GM12875 (cell line): Measurements from ENCODE around the gene POLD2.
"Not testable (repeated sequence)": the region's sequence is repeated elsewhere in the genome, so short reads cannot be mapped to it uniquely, and the experiment has no call there.

Experiments used
- H3K4me3 ChIP-seq: one replicate; pipeline ENCODE4 v1.5.1; 2011; ENCODE audit warnings: low read depth, low read length, control low read depth
- CTCF ChIP-seq: IDR thresholded peaks from 2 replicates; pipeline ENCODE4 v1.5.1; 2011; ENCODE audit warnings: low read depth, mild to moderate bottlenecking, control low read depth, inconsistent platforms, low read length, moderate library complexity, borderline replicate concordance; ENCODE audit not compliant: insufficient read depth

Gene POLD2

GRCh38 chr7:44123190-44124003 lies at the start of gene POLD2:
Gene POLD2, minus strand, starts transcription at chr7:44123548. Its CDS starts 1,495 bp downstream, at chr7:44122053.
- TF ChIP-seq CTCF, result no peak
- H3K4me3 ChIP-seq, result peak within 1 kb of the TSS; percentile 97

- TF ChIP-seq CTCF, result no peak
- H3K4me3 ChIP-seq, result no peak overlapping the region
Observed at GRCh38 chr7:44172803-44173424, 49.6 kb upstream of the POLD2 start.

- no peak for TF ChIP-seq CTCF
Observed at GRCh38 chr7:44172352-44172751, 49.0 kb upstream of the POLD2 start.

GRCh38 chr7:44171901-44172300 lies 48.6 kb upstream of the POLD2 start:
- not testable (repeated sequence) for H3K4me3 ChIP-seq

More at GRCh38 chr7:44172352-44172751, 49.0 kb upstream of the POLD2 start:
- H3K4me3 ChIP-seq, result no peak overlapping the region

- no peak for TF ChIP-seq CTCF
- no peak overlapping the region for H3K4me3 ChIP-seq
Observed at GRCh38 chr7:44167920-44168319, 44.6 kb upstream of the POLD2 start.

GRCh38 chr7:44163591-44163990 lies 40.2 kb upstream of the POLD2 start:
- no peak for TF ChIP-seq CTCF
- H3K4me3 ChIP-seq, result no peak overlapping the region

- H3K4me3 ChIP-seq, result no peak overlapping the region
- TF ChIP-seq CTCF, result no peak
Observed at GRCh38 chr7:44162785-44163395, 39.5 kb upstream of the POLD2 start.
